Heart left ventricle (tissue), 16 donors: ENCODE results near the gene ACP7. TPM values are rescaled to one million over a fixed set of nuclear protein-coding genes. Genes with fewer than 3 reads are reported as not detected.
"Not testable (repeated sequence)": the region's sequence is repeated elsewhere in the genome, so short reads cannot be mapped to it uniquely, and the experiment has no call there.

ENCODE experiments used
- ATAC-seq, 4 donors: fragments of 200-7000 bp; cut with Tn5 transposase; one replicate each; pipeline ENCODE4 v1.9.1; 2020 to 2022; ENCODE audit warnings: moderate library complexity in 4 of 4, mild to moderate bottlenecking in 3 of 4, moderate number of reproducible peaks in 1 of 4
- DNase-seq, 5 donors: peaks; one replicate each; pipeline ENCODE4 v3.0.0-alpha.2; 2020
- H3K27ac ChIP-seq, 12 donors: fragments of 200-600 bp; sonication (generic) in 4 of 12; one replicate each; pipeline versions ENCODE4 v1.5.0 to v1.8.0; 2016 to 2022; ENCODE audit warnings: mild to moderate bottlenecking in 2 of 12
- H3K27me3 ChIP-seq, 9 donors: fragments of 200-600 bp; sonication (generic) in 2 of 9; one replicate each; pipeline versions ENCODE4 v1.5.1 to v1.8.0; 2016 to 2022; ENCODE audit warnings: mild to moderate bottlenecking in 3 of 9
- H3K36me3 ChIP-seq, 9 donors: fragments of 200-600 bp; sonication (generic) in 2 of 9; one replicate each; pipeline versions ENCODE4 v1.5.0 to v1.8.0; 2018 to 2022; ENCODE audit warnings: mild to moderate bottlenecking in 2 of 9
- H3K4me1 ChIP-seq, 12 donors: fragments of 200-600 bp; sonication (generic) in 4 of 12; one replicate each; pipeline versions ENCODE4 v1.5.0 to v1.8.0; 2016 to 2022; ENCODE audit warnings: mild to moderate bottlenecking in 3 of 12
- H3K4me3 ChIP-seq, 12 donors: fragments of 200-600 bp; sonication (generic) in 4 of 12; one replicate each; pipeline versions ENCODE4 v1.5.0 to v1.8.0; 2017 to 2022; ENCODE audit warnings: mild to moderate bottlenecking in 9 of 12, moderate library complexity in 4 of 12
- H3K9me3 ChIP-seq, 12 donors: fragments of 200-600 bp; sonication (generic) in 4 of 12; one replicate each; pipeline versions ENCODE4 v1.5.0 to v1.8.0; 2016 to 2022; ENCODE audit warnings: mild to moderate bottlenecking in 1 of 12
- POLR2A ChIP-seq, 2 donors: fragments of 450-650 bp; IDR thresholded peaks; one replicate each; pipeline ENCODE4 v1.6.1; 2017; ENCODE audit warnings: antibody characterized with exemption in 2 of 2, mild to moderate bottlenecking in 2 of 2, moderate library complexity in 2 of 2
- WGBS, 4 donors: extraction: QIAGEN DNeasy Blood & Tissue Kit in 2 of 4; methylation state at CpG; one replicate each; pipeline versions ENCODE4 v1.1.5 to v1.1.7; 2013 to 2018; 5-methylcytosine and 5-hydroxymethylcytosine counted together
- intact Hi-C, 10 donors: fragments of 100-400 bp; cut with DNase I; formaldehyde crosslinking; loops; one replicate each; pipeline versions ENCODE4 v1.11.1 to v1.14.2; 2022
- polyA plus RNA-seq, 2 donors: library from polyadenylated mRNA; stranded (reverse); fragments of 200-250 nt; gene quantifications; one replicate each; pipeline ENCODE4 v1.2.3, GENCODE V29; 2013
- total RNA-seq, 9 donors: library from RNA; depleted of rRNA in 2 of 9; stranded (reverse); fragments of >200 nt in 2 of 9; fragmentation: NEBNext Ultra II Directional in 3 of 9; extraction: Animal tissue kit (Norgen Biotek cat#: 25700) in 3 of 9; gene quantifications; one replicate each; pipeline versions ENCODE4 v1.1.0 to v1.2.4, GENCODE V29; 2016 to 2023
- TF ChIP-seq, protein P1 (sequence below), 12 donors: fragments of 200-600 bp; sonication (generic) in 4 of 12; IDR thresholded peaks; one replicate each; pipeline versions ENCODE4 v1.5.0 to v1.8.0; 2018 to 2022; ENCODE audit warnings: antibody characterized with exemption in 12 of 12, mild to moderate bottlenecking in 5 of 12
- donor health status: ischemic (EF 13 %, LVEDD 7.1; RV severe dilation, severe dysfunction).
- donor health status: healthy with polysubstance abuse.
- donor health status: DM: no; HTN: yes; CAD: no.
- donor health status: DM: no; HTN: no; CAD: no.
- donor health status: ischemic (EF 25% LVEDD 6.9; RV normal size, moderate dysfunction).
- donor health status: ischemic (EF 25% LVEDD 5.7; RV mildly dilated, moderate dysfunction).
- donor health status: healthy.
- donor health status: DM: yes; HTN: yes; CAD: no.
- donor health status: ischemic (EF 35%, LVEDD 5.7; RV mildly dilated, moderate dysfunction).
- donor health status: nonischemic (EF 11% LVEDD 7.7; RV severe dilation, severe dysfunction).
- donor health status: DM: yes; HTN: yes; CAD: no.
- donor health status: PGD.
- donor health status: ischemic (EF 29% LVEDD 5.4; RV normal size, mild dysfunction).
- donor health status: nonischemic (EF 23%, LVEDD 6.1; RV moderate dilation, normal function).

Gene ACP7
- total and polyA plus RNA-seq, 11 donors, result not detected

DNA sequence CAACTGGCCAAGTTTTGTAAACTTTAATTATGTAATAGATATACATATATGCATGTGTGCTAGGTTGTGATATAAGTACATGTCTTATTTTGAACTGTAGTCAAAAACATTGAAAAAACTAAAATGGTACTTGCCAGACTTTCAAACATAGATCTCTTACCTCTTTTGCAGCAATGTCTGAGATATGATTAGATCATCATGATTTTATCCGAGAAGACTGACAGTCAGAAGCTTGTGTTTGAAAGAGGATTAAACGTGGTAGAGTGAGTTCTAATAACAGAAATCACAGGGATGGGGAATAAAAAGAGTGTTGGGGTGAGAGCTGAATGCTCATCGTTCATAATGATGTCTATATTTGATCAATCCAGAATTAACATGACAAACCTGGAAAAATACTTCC lies 18.2 kb upstream of the ACP7 start:
- ATAC-seq (no peak), DNase-seq (no peak)
- Histone ChIP-seq H3K27me3 (peaks cover 0 to 14% (median 2%) of the 10 kb centered on the region in 9 donors), H3K4me1 (no peaks in the 10 kb centered on the region), H3K36me3 (no peaks in the 10 kb centered on the region), H3K9me3 (no peaks in the 10 kb centered on the region), H3K4me3 (no peak overlapping the region), H3K27ac (no peak overlapping the region)
- WGBS, 4 donors, result 71 to 80% (median 72%) methylated on average over 3 of the region's 3 CpGs
- intact Hi-C loops, result no loop called here
- TF ChIP-seq, protein P1, sequence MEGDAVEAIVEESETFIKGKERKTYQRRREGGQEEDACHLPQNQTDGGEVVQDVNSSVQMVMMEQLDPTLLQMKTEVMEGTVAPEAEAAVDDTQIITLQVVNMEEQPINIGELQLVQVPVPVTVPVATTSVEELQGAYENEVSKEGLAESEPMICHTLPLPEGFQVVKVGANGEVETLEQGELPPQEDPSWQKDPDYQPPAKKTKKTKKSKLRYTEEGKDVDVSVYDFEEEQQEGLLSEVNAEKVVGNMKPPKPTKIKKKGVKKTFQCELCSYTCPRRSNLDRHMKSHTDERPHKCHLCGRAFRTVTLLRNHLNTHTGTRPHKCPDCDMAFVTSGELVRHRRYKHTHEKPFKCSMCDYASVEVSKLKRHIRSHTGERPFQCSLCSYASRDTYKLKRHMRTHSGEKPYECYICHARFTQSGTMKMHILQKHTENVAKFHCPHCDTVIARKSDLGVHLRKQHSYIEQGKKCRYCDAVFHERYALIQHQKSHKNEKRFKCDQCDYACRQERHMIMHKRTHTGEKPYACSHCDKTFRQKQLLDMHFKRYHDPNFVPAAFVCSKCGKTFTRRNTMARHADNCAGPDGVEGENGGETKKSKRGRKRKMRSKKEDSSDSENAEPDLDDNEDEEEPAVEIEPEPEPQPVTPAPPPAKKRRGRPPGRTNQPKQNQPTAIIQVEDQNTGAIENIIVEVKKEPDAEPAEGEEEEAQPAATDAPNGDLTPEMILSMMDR (IDR thresholded peaks at IDR 0.05), result no peak
- TF ChIP-seq POLR2A (IDR thresholded peaks at IDR 0.05), result no peak

DNA sequence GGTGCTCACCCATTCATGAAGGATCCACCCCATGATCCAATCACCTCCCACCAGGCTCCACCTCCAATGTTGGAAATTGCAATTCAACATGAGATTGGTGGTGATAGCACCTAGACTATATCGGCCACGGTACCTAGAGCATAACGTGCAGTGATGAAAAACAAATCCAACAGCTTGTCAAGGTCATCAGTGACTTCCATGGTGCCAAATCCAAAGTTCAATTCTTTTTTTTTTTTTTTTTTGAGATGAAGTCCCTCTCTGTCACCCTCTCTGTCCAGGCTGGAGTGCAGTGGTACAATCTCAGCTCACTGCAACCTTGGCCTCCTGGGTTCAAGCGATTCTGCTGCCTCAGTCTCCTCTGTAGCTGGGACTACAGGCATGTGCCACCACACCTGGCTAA lies 17.1 kb upstream of the ACP7 start:
- ATAC-seq, result no peak
- Histone ChIP-seq H3K36me3 (no peaks in the 10 kb centered on the region), H3K4me1 (no peaks in the 10 kb centered on the region), H3K27me3 (peaks cover 0 to 11% (median 2%) of the 10 kb centered on the region in 9 donors), H3K9me3 (no peaks in the 10 kb centered on the region), H3K4me3 (no peak overlapping the region), H3K27ac (no peak overlapping the region)
- intact Hi-C loops, result no loop called here
- no peak for DNase-seq
- 80 to 92% (median 87%) methylated on average over 4 of the region's 4 CpGs for WGBS, 4 donors
- TF ChIP-seq, protein P1 (IDR thresholded peaks at IDR 0.05), result no peak
- no peak for TF ChIP-seq POLR2A (IDR thresholded peaks at IDR 0.05)

DNA sequence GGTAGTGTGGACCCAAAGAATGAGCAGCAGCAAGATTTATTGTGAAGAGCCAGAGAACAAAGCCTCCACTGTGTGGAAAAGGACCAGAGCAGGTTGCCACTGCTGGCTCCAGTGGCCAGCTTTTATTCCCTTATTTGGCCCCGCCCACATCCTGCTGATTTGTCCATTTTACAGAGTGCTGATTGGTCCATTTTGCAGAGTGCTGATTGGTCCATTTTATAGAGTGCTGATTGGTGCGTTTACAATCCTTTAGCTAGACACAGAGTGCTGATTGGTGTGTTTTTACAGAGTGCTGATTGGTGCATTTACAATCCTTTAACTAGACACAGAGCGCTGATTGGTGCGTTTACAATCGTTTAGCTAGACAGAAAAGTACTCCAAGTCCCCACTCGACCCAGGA lies 15.9 kb upstream of the ACP7 start:
- not testable (repeated sequence) for H3K4me1 ChIP-seq
- peaks cover 0 to 11% (median 2%) of the 10 kb centered on the region in 9 donors for H3K27me3 ChIP-seq
- WGBS, 4 donors, result 81 to 87% (median 84%) methylated on average over 6 of the region's 6 CpGs

DNA sequence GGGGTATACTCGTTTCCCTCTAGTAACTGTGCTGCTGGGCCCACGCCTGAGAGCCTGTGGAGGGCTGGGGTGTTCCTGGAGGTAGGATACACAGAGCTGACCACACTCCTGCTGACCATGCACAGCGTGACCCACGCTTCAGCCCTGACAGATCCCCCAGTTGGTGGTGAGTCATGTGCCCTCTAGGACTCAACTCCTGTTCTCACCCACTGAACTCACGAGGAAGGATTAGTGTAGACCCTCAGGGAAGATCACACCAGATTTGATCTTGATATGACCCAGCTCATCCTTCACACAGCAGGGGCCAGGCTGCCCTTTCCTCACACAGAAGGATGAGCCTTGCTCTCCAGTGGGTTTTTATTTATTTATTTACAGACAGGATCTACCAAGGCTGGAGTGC lies 13.3 kb upstream of the ACP7 start:
- Histone ChIP-seq H3K27ac (no peak overlapping the region), H3K36me3 (no peaks in the 10 kb centered on the region), H3K27me3 (peaks cover 0 to 13% (median 2%) of the 10 kb centered on the region in 9 donors), H3K9me3 (no peaks in the 10 kb centered on the region), H3K4me3 (no peak overlapping the region), H3K4me1 (peaks cover 0 to 13% (median 0%) of the 10 kb centered on the region in 12 donors)
- no peak for ATAC-seq
- no peak for TF ChIP-seq POLR2A (IDR thresholded peaks at IDR 0.05)
- TF ChIP-seq, protein P1 (IDR thresholded peaks at IDR 0.05), result no peak
- DNase-seq, result no peak
- intact Hi-C loops, result no loop called here
- 58 to 74% (median 62%) methylated on average over 5 of the region's 5 CpGs for WGBS, 4 donors

More for the DNA sequence above, 15.9 kb upstream of the ACP7 start:
- DNase-seq, ATAC-seq, H3K27ac ChIP-seq, H3K9me3 ChIP-seq, H3K36me3 ChIP-seq, H3K4me3 ChIP-seq, intact Hi-C loops: not testable (repeated sequence)

DNA sequence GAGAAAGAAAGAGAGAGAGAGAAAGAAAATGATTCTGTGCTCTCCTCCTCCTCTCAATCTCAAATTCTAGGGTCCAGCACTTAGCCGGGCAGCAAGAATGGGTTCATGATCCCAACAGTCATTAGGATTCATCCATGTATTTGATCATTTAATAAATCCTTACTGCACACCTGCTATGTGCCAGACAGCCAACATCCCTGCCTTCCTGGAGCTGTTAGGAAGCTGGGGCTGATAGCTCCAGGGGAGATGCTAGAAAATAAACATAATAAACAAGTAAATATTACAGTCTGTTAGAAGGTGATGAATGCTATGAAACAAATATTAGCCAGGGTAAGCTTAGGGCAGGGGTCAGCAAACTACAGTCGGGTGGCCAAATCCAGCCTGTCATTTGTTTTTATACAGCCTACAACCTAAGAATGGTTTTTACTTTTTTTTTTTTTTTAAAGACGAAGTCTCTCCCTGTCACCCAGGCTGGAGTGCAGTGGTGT lies 9.9 kb upstream of the ACP7 start:
- H3K9me3 ChIP-seq, result no peaks in the 10 kb centered on the region
- peaks cover 0 to 13% (median 0%) of the 10 kb centered on the region in 12 donors for H3K4me1 ChIP-seq
- H3K36me3 ChIP-seq, result no peaks in the 10 kb centered on the region
- 61 to 73% (median 67%) methylated on average over 3 of the region's 3 CpGs for WGBS, 4 donors
- H3K27ac ChIP-seq, result no peak overlapping the region
- H3K27me3 ChIP-seq, result peaks cover 0 to 44% (median 12%) of the 10 kb centered on the region in 9 donors
- ATAC-seq (no peak), DNase-seq (no peak)
- intact Hi-C loops, result no loop called here
- no peak overlapping the region for H3K4me3 ChIP-seq
- TF ChIP-seq POLR2A (IDR thresholded peaks at IDR 0.05), result no peak
- TF ChIP-seq, protein P1 (IDR thresholded peaks at IDR 0.05), result no peak
